WERI-Rb-1 (cell line): ENCODE results near the gene LGR6.

ENCODE experiments used
- DNase-seq: peaks from one replicate; pipeline ENCODE4 v3.0.0-alpha.2; 2020
- H3K27ac ChIP-seq: fragments of 250-450 bp; sonication (Bioruptor Pico); 2 replicates; pipeline ENCODE4 v1.5.1; 2020; ENCODE audit warnings: mild to moderate bottlenecking, moderate library complexity
- H3K27me3 ChIP-seq: fragments of 250-450 bp; sonication (Bioruptor Pico); 2 replicates; pipeline ENCODE4 v1.5.1; 2021; ENCODE audit warnings: mild to moderate bottlenecking, low read depth, moderate library complexity; ENCODE audit not compliant: insufficient read depth, severe bottlenecking
- H3K36me3 ChIP-seq: fragments of 250-450 bp; sonication (Bioruptor Pico); 2 replicates; pipeline ENCODE4 v1.5.1; 2020; ENCODE audit warnings: mild to moderate bottlenecking, moderate library complexity
- H3K4me3 ChIP-seq: 2 replicates; pipeline ENCODE4 v1.5.1; 2011; ENCODE audit warnings: low read depth, mild to moderate bottlenecking, control low read depth, low read length
- H3K9me3 ChIP-seq: fragments of 250-450 bp; sonication (Bioruptor Pico); 2 replicates; pipeline ENCODE4 v1.5.1; 2021; ENCODE audit warnings: mild to moderate bottlenecking, moderate library complexity; ENCODE audit not compliant: severe bottlenecking
- TF ChIP-seq, protein P1 (sequence below): IDR thresholded peaks from 2 replicates; pipeline ENCODE4 v1.5.1; 2011; ENCODE audit warnings: low read depth, mild to moderate bottlenecking, control low read depth, inconsistent platforms, low read length

The LGR6 gene

DNA sequence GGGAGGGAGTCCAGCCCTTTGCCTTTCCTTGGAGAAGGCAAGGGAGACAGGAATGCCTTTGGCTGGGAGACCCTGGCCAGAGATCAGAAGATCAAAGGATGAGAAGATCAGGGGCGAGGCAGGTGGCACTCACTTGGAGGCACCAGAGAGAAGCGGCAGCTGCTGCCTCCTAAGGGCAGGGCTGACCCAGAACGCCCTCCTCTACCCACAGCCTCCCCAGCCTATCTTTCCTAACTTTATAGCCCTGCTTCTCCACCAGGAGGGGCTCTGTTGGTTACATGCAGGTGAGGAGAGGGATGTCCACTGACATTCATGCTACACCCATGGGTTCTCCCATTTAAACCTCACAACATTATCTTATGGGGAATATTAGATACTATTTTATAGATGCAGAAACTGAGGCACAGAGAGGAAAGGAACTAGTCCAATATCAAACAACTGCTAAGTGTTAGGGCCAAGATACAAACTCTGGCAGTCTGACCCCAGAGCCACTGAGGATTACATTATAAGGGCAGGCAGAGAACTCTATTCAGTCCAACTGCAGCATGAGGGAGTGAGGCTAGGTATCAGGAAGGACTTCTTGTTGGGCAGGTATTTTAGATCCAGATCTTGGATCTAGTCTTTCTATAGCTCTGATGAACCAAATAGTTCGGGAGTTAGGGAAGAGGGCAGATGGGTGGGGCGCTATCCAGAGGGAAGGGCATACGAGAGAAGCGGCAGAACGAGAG lies 19.9 kb downstream of the LGR6 start:
- DNase-seq: peak; percentile 95
- no peaks in the 10 kb centered on the region for H3K27me3 ChIP-seq
- TF ChIP-seq, protein P1, sequence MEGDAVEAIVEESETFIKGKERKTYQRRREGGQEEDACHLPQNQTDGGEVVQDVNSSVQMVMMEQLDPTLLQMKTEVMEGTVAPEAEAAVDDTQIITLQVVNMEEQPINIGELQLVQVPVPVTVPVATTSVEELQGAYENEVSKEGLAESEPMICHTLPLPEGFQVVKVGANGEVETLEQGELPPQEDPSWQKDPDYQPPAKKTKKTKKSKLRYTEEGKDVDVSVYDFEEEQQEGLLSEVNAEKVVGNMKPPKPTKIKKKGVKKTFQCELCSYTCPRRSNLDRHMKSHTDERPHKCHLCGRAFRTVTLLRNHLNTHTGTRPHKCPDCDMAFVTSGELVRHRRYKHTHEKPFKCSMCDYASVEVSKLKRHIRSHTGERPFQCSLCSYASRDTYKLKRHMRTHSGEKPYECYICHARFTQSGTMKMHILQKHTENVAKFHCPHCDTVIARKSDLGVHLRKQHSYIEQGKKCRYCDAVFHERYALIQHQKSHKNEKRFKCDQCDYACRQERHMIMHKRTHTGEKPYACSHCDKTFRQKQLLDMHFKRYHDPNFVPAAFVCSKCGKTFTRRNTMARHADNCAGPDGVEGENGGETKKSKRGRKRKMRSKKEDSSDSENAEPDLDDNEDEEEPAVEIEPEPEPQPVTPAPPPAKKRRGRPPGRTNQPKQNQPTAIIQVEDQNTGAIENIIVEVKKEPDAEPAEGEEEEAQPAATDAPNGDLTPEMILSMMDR: peak; percentile 92
- H3K4me3 ChIP-seq: no peak overlapping the region
- H3K36me3 ChIP-seq: peaks cover 3% of the 10 kb centered on the region; the same call in 1 of the 2 replicates
- no peaks in the 10 kb centered on the region for H3K9me3 ChIP-seq
- H3K27ac ChIP-seq: peak overlapping the region; percentile 82

DNA sequence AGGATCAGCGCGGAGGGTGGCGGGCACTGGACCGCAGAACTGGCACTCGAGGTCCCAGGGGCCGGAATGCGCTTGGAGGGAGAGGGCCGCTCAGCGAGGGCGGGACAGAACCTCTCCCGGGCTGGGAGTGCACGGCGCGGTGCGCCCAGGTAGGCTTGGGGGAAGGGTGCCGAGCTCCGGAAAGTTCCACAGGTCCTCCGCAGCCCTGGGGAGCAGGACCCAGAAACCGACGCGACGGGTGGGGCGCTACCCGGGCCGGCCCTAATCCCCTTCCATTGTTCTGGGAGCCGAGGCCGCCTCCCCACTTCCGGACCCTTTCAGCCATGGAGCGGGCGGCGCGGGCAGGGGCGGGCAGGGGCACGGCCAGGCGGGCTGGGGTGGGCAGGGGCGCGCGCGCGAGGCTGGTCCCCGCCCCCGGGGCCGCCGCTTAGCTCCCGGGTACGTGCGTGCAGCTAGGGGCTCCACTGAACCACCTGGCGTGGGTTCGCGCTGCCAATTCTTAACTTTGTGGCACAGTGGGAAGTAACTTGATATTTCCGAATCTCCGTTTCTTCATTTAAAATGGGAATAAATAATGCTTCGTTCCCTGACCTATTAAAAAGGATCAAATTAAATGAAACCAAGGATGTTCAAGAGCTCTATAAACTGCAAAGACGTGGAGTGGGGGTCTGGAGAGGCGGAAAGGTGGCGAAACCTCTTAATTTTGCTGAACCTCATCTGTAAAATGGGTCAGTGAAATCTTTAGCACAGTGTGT lies 20.7 kb downstream of the LGR6 start:
- no peak for DNase-seq
- Histone ChIP-seq H3K36me3 (peaks cover 3% of the 10 kb centered on the region; the same call in 1 of the 2 replicates), H3K27ac (peak overlapping the region; percentile 82), H3K9me3 (no peaks in the 10 kb centered on the region), H3K27me3 (no peaks in the 10 kb centered on the region), H3K4me3 (no peak overlapping the region)
- TF ChIP-seq, protein P1: no peak

DNA sequence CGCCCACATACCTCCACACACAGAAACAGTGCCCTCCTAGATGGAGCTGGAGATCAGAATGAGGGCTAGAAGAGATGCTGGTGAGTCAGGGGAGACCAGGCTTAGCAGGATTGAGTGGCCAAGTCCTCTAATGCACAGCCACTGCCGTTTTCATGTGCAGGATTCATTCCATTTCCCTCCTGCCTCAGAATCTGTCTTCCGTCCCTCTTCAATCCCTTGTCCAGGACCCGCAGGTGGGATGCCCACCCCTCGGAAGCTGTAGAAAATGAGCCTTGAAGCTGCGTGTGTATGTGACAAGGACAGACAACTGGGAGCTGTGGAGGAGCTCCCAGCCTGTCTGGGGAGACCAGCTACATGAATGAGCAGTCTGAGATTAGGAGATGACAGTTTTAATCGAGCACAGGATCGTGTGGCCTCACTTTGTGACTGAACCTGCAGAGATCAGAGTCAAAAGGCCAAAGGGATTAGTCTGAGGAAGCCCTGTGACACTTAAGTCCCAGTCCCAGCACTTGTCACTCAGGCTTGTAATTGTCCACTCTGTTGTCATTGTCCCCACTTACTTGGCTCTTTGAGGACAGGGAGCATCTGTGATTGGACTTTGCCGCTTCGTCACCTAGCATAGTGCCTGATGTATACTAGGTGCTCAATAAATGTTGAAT lies 22.0 kb downstream of the LGR6 start:
- TF ChIP-seq, protein P1: no peak
- DNase-seq: peak; percentile 92
- no peaks in the 10 kb centered on the region for H3K9me3 ChIP-seq
- H3K4me3 ChIP-seq: peak overlapping the region; percentile 19
- H3K27me3 ChIP-seq: no peaks in the 10 kb centered on the region
- peaks cover 3% of the 10 kb centered on the region; the same call in 1 of the 2 replicates for H3K36me3 ChIP-seq
- H3K27ac ChIP-seq: peak overlapping the region; percentile 63

DNA sequence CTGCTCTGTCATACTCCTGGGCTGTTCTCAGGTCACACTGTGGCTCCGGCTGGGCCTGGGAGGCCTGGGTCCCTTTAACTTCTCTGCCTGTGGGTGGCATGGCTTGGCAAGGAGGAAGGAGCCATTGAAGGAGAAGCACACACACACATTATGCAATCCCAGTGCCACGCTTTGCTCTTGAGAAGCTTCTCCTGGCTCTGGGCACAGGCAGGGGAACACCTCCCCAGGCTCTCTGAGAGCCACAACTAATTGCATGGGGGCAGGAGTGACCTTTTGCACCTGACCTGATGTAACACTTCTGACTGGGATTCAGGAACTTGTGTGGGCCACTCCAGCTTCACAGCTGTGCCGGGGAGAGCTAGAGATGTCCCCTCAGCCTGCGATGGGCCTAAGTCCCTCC lies 23.1 kb downstream of the LGR6 start:
- TF ChIP-seq, protein P1: no peak
- peak overlapping the region; percentile 7; the same call in 1 of the 2 replicates for H3K27ac ChIP-seq
- H3K27me3 ChIP-seq: no peaks in the 10 kb centered on the region

DNA sequence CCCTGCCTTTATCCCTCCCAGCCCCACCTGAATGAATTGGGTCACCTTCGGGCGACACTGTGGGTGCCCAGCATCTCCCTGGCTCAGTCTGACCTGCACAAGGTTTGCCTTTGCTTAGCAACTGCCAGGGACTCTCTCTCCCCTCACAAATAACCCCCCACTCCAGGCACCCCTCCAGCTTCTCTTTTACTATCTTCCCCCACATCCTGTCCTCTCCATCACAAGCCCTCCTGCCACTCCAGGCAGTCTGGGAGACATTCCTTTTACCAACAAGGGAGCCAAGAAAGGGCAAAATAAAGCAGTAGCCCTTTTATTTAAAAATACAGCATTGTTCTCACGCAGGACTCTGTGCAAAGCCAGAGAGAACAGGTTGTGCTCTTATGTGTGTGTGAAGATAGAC lies 23.9 kb downstream of the LGR6 start:
- Histone ChIP-seq H3K27ac (no peak overlapping the region), H3K9me3 (no peaks in the 10 kb centered on the region), H3K36me3 (no peaks in the 10 kb centered on the region), H3K27me3 (no peaks in the 10 kb centered on the region), H3K4me3 (no peak overlapping the region)
- TF ChIP-seq, protein P1: no peak
- DNase-seq: no peak

More for the DNA sequence above, 23.1 kb downstream of the LGR6 start:
- no peak for DNase-seq
- peaks cover 3% of the 10 kb centered on the region; the same call in 1 of the 2 replicates for H3K36me3 ChIP-seq
- H3K4me3 ChIP-seq: no peak overlapping the region
- no peaks in the 10 kb centered on the region for H3K9me3 ChIP-seq
